Caco-2 (cell line): ENCODE data around the gene PLCB1. TPM values are rescaled to one million over a fixed set of nuclear protein-coding genes. Genes with fewer than 3 reads are reported as not detected.

ENCODE experiments used
- BruUV-seq: library from RNA; stranded (reverse); fragments of 400-500 nt; replicated peaks from 2 replicates; lab custom pipeline; 2021; lab: Mats Ljungman, UMichigan
- CTCF ChIA-PET: fragments of 300-600 bp; sonication (Branson Sonifier 250); formaldehyde crosslinking; loops from one replicate; lab custom pipeline; 2022; ENCODE audit warnings: antibody characterized with exemption; lab: Charles Lee
- POLR2A ChIA-PET: fragments of 300-600 bp; sonication (Branson Sonifier 250); formaldehyde crosslinking; loops from one replicate; lab custom pipeline; 2022; ENCODE audit warnings: antibody characterized with exemption; lab: Charles Lee
- DNase-seq, 2 experiments: peaks; one replicate each; pipeline versions ENCODE4 v3.0.0 to v3.0.0-alpha.2; 2020 to 2022
- H3K27me3 ChIP-seq: replicated peaks from 2 replicates; pipeline ENCODE4 v1.6.0; 2011; ENCODE audit warnings: low read length; ENCODE audit not compliant: control insufficient read depth, insufficient read depth
- H3K36me3 ChIP-seq: 2 replicates; pipeline ENCODE4 v1.5.1; 2011; ENCODE audit warnings: low read length; ENCODE audit not compliant: control insufficient read depth, insufficient read depth
- H3K4me1 ChIP-seq: fragments of 250-450 bp; sonication (Bioruptor Pico); 2 replicates; pipeline ENCODE4 v1.5.1; 2020; ENCODE audit warnings: mild to moderate bottlenecking
- H3K4me3 ChIP-seq: 2 replicates; pipeline ENCODE4 v1.5.1; 2011; ENCODE audit warnings: low read depth, mild to moderate bottlenecking, control low read depth, low read length
- H3K9me3 ChIP-seq: fragments of 250-450 bp; sonication (Bioruptor Pico); 2 replicates; pipeline ENCODE4 v1.5.1; 2020; ENCODE audit warnings: mild to moderate bottlenecking, moderate library complexity
- H3K27ac Mint-ChIP-seq: one replicate; pipeline ENCODE4 v1.8.0; 2022; ENCODE audit warnings: mixed read lengths; ENCODE audit not compliant: unreplicated experiment
- H3K27me3 Mint-ChIP-seq: one replicate; pipeline ENCODE4 v1.8.0; 2022; ENCODE audit warnings: mixed read lengths; ENCODE audit not compliant: insufficient read depth, unreplicated experiment
- H3K36me3 Mint-ChIP-seq: one replicate; pipeline ENCODE4 v1.8.0; 2022; ENCODE audit warnings: mild to moderate bottlenecking, mixed read lengths; ENCODE audit not compliant: insufficient read depth, unreplicated experiment
- H3K4me1 Mint-ChIP-seq: one replicate; pipeline ENCODE4 v1.8.0; 2022; ENCODE audit warnings: low read depth, mixed read lengths; ENCODE audit not compliant: unreplicated experiment
- H3K4me3 Mint-ChIP-seq: one replicate; pipeline ENCODE4 v1.8.0; 2022; ENCODE audit warnings: mild to moderate bottlenecking, moderate library complexity, mixed read lengths; ENCODE audit not compliant: unreplicated experiment
- H3K9me3 Mint-ChIP-seq: one replicate; pipeline ENCODE4 v1.8.0; 2022; ENCODE audit warnings: mixed read lengths; ENCODE audit not compliant: unreplicated experiment
- CTCF ChIP-seq, 2 experiments: fragments of 200-600 bp in 1 of 2; IDR thresholded peaks; 1 replicate in 1 of 2; 2 replicates in 1 of 2; pipeline versions ENCODE4 v1.5.1 to v1.8.0; 2011 to 2022; ENCODE audit warnings: antibody characterized with exemption in 1 of 2, control low read depth in 1 of 2, inconsistent platforms in 1 of 2, low read depth in 1 of 2, low read length in 1 of 2, mild to moderate bottlenecking in 1 of 2, moderate library complexity in 1 of 2; ENCODE audit not compliant: insufficient read depth in 1 of 2, severe bottlenecking in 1 of 2, unreplicated experiment in 1 of 2
- intact Hi-C: fragments of 100-400 bp; cut with micrococcal nuclease; formaldehyde crosslinking; loops from one replicate; pipeline ENCODE4 v1.10.0; 2022; ENCODE audit not compliant: unreplicated experiment
- total RNA-seq: library from RNA; stranded (reverse); gene quantifications from 2 replicates; pipeline ENCODE4 v1.2.3, GENCODE V29; 2022

The PLCB1 gene
- total RNA-seq, 1 experiment from 2014 or later = 105 TPM

- no peaks in the 10 kb centered on the region for H3K36me3 ChIP-seq
- Mint-ChIP-seq H3K36me3 (no peaks in the 10 kb centered on the region), H3K4me1 (no peaks in the 10 kb centered on the region), H3K9me3 (peaks cover 26% of the 10 kb centered on the region), H3K27ac (no peak overlapping the region), H3K4me3 (no peak overlapping the region), H3K27me3 (peaks cover 14% of the 10 kb centered on the region)
- H3K9me3 ChIP-seq = peaks cover 8% of the 10 kb centered on the region
- ChIA-PET CTCF (no interaction called here), POLR2A (no interaction called here)
- intact Hi-C loops = no loop called here
- DNase-seq = no peak
- H3K27me3 ChIP-seq = no peaks in the 10 kb centered on the region
- no peaks in the 10 kb centered on the region for H3K4me1 ChIP-seq
- no TSS peak for BruUV-seq
- H3K4me3 ChIP-seq = no peak overlapping the region
- TF ChIP-seq CTCF (IDR thresholded peaks at IDR 0.05; ENCODE audit: insufficient read depth in 1 of 2, low read depth in 1 of 2, low read length in 1 of 2, severe bottlenecking in 1 of 2, unreplicated experiment in 1 of 2) = no peak
These were observed 780.0 kb downstream of the PLCB1 start for GRCh38 chr20:8912096-8912495.

- peaks cover 14% of the 10 kb centered on the region for H3K27me3 Mint-ChIP-seq
- H3K4me1 Mint-ChIP-seq = no peaks in the 10 kb centered on the region
- Histone ChIP-seq H3K9me3 (peaks cover 8% of the 10 kb centered on the region), H3K4me3 (no peak overlapping the region), H3K4me1 (no peaks in the 10 kb centered on the region), H3K27me3 (no peaks in the 10 kb centered on the region), H3K36me3 (no peaks in the 10 kb centered on the region)
- no peak for TF ChIP-seq CTCF (IDR thresholded peaks at IDR 0.05; ENCODE audit: insufficient read depth in 1 of 2, low read depth in 1 of 2, low read length in 1 of 2, severe bottlenecking in 1 of 2, unreplicated experiment in 1 of 2)
- H3K36me3 Mint-ChIP-seq = no peaks in the 10 kb centered on the region
- H3K27ac Mint-ChIP-seq = no peak overlapping the region
- intact Hi-C loops = no loop called here
- POLR2A ChIA-PET = no interaction called here
- no TSS peak for BruUV-seq
- DNase-seq = no peak
- no peak overlapping the region for H3K4me3 Mint-ChIP-seq
- CTCF ChIA-PET = no interaction called here
- H3K9me3 Mint-ChIP-seq = peaks cover 26% of the 10 kb centered on the region
These were observed 780.7 kb downstream of the PLCB1 start for GRCh38 chr20:8912731-8913130.

GRCh38 chr20:8913456-8913855, 781.4 kb downstream of the PLCB1 start:
- Histone ChIP-seq H3K36me3 (no peaks in the 10 kb centered on the region), H3K9me3 (peaks cover 8% of the 10 kb centered on the region), H3K4me1 (no peaks in the 10 kb centered on the region), H3K4me3 (no peak overlapping the region), H3K27me3 (no peaks in the 10 kb centered on the region)
- no peaks in the 10 kb centered on the region for H3K4me1 Mint-ChIP-seq
- BruUV-seq = no TSS peak
- CTCF ChIA-PET = no interaction called here
- no peaks in the 10 kb centered on the region for H3K36me3 Mint-ChIP-seq
- no peak for DNase-seq
- no peak overlapping the region for H3K27ac Mint-ChIP-seq
- H3K27me3 Mint-ChIP-seq = peaks cover 14% of the 10 kb centered on the region
- intact Hi-C loops = no loop called here
- no peak for TF ChIP-seq CTCF (IDR thresholded peaks at IDR 0.05; ENCODE audit: insufficient read depth in 1 of 2, low read depth in 1 of 2, low read length in 1 of 2, severe bottlenecking in 1 of 2, unreplicated experiment in 1 of 2)
- POLR2A ChIA-PET = no interaction called here
- H3K4me3 Mint-ChIP-seq = no peak overlapping the region
- peaks cover 26% of the 10 kb centered on the region for H3K9me3 Mint-ChIP-seq
